ENCODE results near the gene CLIP1. TPM values are rescaled to one million over a fixed set of nuclear protein-coding genes. Genes with fewer than 3 reads are reported as not detected.

The CLIP1 gene
- total and polyA plus RNA-seq, 2 of the 13 experiments (the other 11 are each of a cell fraction or from before 2014, with no cell fraction given), result 28.9 to 43.7 TPM

DNA sequence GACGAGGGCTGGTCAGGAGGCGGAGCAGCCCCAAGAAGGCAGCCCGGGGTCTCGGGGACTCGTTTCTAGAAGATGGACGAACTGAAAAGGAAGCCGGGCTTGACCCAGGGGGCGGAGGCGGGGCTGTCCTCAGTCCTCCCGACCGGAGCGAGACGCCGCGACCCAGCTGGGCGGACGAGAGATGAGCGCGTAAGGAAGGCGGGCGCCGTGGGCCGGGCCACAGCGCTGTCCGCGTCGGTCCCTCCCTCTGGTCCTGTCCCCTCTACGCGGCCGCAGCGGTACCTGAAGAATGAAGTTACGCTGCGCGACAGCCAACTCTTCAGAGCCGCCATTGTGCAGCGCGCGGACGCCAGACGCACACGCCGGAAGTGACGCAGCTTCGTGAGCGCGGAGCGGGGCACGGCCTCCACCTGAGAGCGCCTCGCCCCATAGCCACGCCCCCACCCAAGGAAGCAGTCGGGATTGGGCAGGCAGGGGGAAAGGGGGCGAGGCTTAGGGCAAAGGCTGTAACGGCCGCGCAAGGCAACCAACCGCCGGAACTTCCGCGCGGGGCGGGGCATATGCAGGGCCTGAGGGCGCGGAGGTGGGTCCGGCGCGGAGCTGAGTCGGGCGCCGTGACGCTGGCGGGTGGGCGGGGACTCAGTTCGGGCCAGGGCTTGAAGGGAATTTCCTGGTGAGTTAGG is 196.6 kb downstream of the CLIP1 start, which contains the start of gene DIABLO (continued):
- TF ChIP-seq JUN (CRISPR knock-in tag; IDR thresholded peaks at IDR 0.05) (peak; percentile 17; the same call in 1 of the 2 replicates), ZFP36 (IDR thresholded peaks at IDR 0.05; ENCODE audit: borderline replicate concordance, low read depth, low read length, partially characterized antibody) (no peak), MXD4 (CRISPR knock-in tag; IDR thresholded peaks at IDR 0.05) (peak; percentile 76; the same call in 1 of the 2 replicates), POLR2AphosphoS5 (IDR thresholded peaks at IDR 0.05; ENCODE audit: low read depth, low read length) (peak; percentile 93), BRCA1 (CRISPR knock-in tag; IDR thresholded peaks at IDR 0.05) (0 out of 2 replicates have a peak, but pooled peaks have one; percentile 13), MEF2D (CRISPR knock-in tag; IDR thresholded peaks at IDR 0.05) (peak; percentile 53; the same call in 1 of the 2 replicates), HNRNPK (IDR thresholded peaks at IDR 0.05; ENCODE audit: low read depth, low read length, poor library complexity, severe bottlenecking) (peak; percentile 79), ZNF207 (IDR thresholded peaks at IDR 0.05; ENCODE audit: borderline replicate concordance) (no peak)
- TF ChIP-seq, protein P1, sequence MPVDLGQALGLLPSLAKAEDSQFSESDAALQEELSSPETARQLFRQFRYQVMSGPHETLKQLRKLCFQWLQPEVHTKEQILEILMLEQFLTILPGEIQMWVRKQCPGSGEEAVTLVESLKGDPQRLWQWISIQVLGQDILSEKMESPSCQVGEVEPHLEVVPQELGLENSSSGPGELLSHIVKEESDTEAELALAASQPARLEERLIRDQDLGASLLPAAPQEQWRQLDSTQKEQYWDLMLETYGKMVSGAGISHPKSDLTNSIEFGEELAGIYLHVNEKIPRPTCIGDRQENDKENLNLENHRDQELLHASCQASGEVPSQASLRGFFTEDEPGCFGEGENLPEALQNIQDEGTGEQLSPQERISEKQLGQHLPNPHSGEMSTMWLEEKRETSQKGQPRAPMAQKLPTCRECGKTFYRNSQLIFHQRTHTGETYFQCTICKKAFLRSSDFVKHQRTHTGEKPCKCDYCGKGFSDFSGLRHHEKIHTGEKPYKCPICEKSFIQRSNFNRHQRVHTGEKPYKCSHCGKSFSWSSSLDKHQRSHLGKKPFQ (CRISPR knock-in tag; IDR thresholded peaks at IDR 0.05; ENCODE audit: insufficient replicate concordance), result peak; percentile 67
- TF ChIP-seq, protein P2, sequence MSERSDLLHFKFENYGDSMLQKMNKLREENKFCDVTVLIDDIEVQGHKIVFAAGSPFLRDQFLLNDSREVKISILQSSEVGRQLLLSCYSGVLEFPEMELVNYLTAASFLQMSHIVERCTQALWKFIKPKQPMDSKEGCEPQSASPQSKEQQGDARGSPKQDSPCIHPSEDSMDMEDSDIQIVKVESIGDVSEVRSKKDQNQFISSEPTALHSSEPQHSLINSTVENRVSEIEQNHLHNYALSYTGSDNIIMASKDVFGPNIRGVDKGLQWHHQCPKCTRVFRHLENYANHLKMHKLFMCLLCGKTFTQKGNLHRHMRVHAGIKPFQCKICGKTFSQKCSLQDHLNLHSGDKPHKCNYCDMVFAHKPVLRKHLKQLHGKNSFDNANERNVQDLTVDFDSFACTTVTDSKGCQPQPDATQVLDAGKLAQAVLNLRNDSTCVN (CRISPR knock-in tag; IDR thresholded peaks at IDR 0.05; ENCODE audit: borderline replicate concordance), result peak; percentile 53; the same call in 1 of the 2 replicates
- TF ChIP-seq, protein P3, sequence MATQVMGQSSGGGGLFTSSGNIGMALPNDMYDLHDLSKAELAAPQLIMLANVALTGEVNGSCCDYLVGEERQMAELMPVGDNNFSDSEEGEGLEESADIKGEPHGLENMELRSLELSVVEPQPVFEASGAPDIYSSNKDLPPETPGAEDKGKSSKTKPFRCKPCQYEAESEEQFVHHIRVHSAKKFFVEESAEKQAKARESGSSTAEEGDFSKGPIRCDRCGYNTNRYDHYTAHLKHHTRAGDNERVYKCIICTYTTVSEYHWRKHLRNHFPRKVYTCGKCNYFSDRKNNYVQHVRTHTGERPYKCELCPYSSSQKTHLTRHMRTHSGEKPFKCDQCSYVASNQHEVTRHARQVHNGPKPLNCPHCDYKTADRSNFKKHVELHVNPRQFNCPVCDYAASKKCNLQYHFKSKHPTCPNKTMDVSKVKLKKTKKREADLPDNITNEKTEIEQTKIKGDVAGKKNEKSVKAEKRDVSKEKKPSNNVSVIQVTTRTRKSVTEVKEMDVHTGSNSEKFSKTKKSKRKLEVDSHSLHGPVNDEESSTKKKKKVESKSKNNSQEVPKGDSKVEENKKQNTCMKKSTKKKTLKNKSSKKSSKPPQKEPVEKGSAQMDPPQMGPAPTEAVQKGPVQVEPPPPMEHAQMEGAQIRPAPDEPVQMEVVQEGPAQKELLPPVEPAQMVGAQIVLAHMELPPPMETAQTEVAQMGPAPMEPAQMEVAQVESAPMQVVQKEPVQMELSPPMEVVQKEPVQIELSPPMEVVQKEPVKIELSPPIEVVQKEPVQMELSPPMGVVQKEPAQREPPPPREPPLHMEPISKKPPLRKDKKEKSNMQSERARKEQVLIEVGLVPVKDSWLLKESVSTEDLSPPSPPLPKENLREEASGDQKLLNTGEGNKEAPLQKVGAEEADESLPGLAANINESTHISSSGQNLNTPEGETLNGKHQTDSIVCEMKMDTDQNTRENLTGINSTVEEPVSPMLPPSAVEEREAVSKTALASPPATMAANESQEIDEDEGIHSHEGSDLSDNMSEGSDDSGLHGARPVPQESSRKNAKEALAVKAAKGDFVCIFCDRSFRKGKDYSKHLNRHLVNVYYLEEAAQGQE (IDR thresholded peaks at IDR 0.05; ENCODE audit: borderline replicate concordance in 1 of 2, low read depth in 1 of 2, low read length in 2 of 2), result peak in 1 of 2 experiments; percentile 10; a peak in 2 of 4 replicates
- TF ChIP-seq, protein P4, sequence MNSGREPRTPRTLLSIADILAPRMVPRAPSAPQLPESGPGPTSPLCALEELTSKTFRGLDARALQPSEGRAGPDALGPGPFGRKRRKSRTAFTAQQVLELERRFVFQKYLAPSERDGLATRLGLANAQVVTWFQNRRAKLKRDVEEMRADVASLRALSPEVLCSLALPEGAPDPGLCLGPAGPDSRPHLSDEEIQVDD (CRISPR knock-in tag; IDR thresholded peaks at IDR 0.05; ENCODE audit: borderline replicate concordance), result peak; percentile 66; the same call in 1 of the 2 replicates
- TF ChIP-seq, protein P5, sequence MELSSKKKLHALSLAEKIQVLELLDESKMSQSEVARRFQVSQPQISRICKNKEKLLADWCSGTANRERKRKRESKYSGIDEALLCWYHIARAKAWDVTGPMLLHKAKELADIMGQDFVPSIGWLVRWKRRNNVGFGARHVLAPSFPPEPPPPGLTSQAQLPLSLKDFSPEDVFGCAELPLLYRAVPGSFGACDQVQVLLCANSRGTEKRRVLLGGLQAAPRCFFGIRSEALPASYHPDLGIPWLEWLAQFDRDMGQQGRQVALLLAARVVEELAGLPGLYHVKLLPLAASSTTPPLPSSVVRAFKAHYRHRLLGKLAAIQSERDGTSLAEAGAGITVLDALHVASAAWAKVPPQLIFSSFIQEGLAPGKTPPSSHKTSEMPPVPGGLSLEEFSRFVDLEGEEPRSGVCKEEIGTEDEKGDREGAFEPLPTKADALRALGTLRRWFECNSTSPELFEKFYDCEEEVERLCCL (CRISPR knock-in tag; IDR thresholded peaks at IDR 0.05; ENCODE audit: borderline replicate concordance), result no peak
